ENCODE results near the gene NPAS3.

GRCh38 chr14:33553706-33554278 lies 615.1 kb downstream of the NPAS3 start:
- TF ChIP-seq CTCF (conservative IDR thresholded peaks at IDR 0.05 in 1 of 2, IDR thresholded peaks at IDR 0.05 in 1 of 2; ENCODE audit: low read depth in 1 of 2, low read length in 2 of 2) (no peak), EZH2 (IDR thresholded peaks at IDR 0.05; ENCODE audit: low read length, missing control alignments) (no peak)
